PC-3 (cell line): Measurements from ENCODE around the gene HCAR3. TPM values are rescaled to one million over a fixed set of nuclear protein-coding genes. Genes with fewer than 3 reads are reported as not detected.
"Not testable (repeated sequence)": the region's sequence is repeated elsewhere in the genome, so short reads cannot be mapped to it uniquely, and the experiment has no call there.

Source experiments
- ATAC-seq: fragments of 200-7000 bp; cut with Tn5 transposase; 2 replicates; pipeline ENCODE4 v1.9.1; 2020; ENCODE audit warnings: mild to moderate bottlenecking, moderate library complexity
- BruUV-seq: library from RNA; stranded (reverse); fragments of 400-500 nt; replicated peaks from 2 replicates; lab custom pipeline; 2021; lab: Mats Ljungman, UMichigan
- CTCF ChIA-PET: fragments of 300-600 bp; sonication (Branson Sonifier 250); formaldehyde crosslinking; loops from one replicate; lab custom pipeline; 2022; ENCODE audit warnings: antibody characterized with exemption; lab: Charles Lee
- POLR2A ChIA-PET: fragments of 300-600 bp; sonication (Branson Sonifier 250); formaldehyde crosslinking; loops from one replicate; lab custom pipeline; 2022; ENCODE audit warnings: antibody characterized with exemption; ENCODE audit not compliant: unreplicated experiment; lab: Charles Lee
- DNase-seq: peaks from one replicate; pipeline ENCODE4 v3.0.0-alpha.2; 2015
- H2AFZ ChIP-seq: fragments of 300-600 bp; sonication (generic); 2 replicates; pipeline ENCODE4 v1.6.0; 2016; ENCODE audit warnings: antibody characterized with exemption, low read length
- H3F3A ChIP-seq: fragments of 300-600 bp; sonication (generic); one replicate; pipeline ENCODE4 v1.6.0; 2017; ENCODE audit warnings: antibody characterized with exemption, low read length, control low read depth, mild to moderate bottlenecking; ENCODE audit not compliant: unreplicated experiment
- H3K27ac ChIP-seq: fragments of 300-600 bp; sonication (generic); 2 replicates; pipeline ENCODE4 v1.5.1; 2016; ENCODE audit warnings: mild to moderate bottlenecking, low read length
- H3K27me3 ChIP-seq: fragments of 300-600 bp; sonication (generic); 2 replicates; pipeline ENCODE4 v1.6.1; 2016; ENCODE audit warnings: low read length, mixed read lengths
- H3K36me3 ChIP-seq: fragments of 300-600 bp; sonication (generic); 2 replicates; pipeline ENCODE4 v1.6.1; 2016; ENCODE audit warnings: low read depth, mixed run types, low read length, mixed read lengths
- H3K4me1 ChIP-seq: fragments of 300-600 bp; sonication (generic); 2 replicates; pipeline ENCODE4 v1.5.1; 2016; ENCODE audit warnings: low read length; ENCODE audit not compliant: insufficient read depth
- H3K4me2 ChIP-seq: fragments of 300-600 bp; sonication (generic); 2 replicates; pipeline ENCODE4 v1.6.0; 2016; ENCODE audit warnings: low read length
- H3K4me3 ChIP-seq: fragments of 300-600 bp; sonication (generic); 2 replicates; pipeline ENCODE4 v1.5.1; 2016; ENCODE audit warnings: mild to moderate bottlenecking, low read length, mixed read lengths
- H3K79me2 ChIP-seq: fragments of 300-600 bp; sonication (generic); 2 replicates; pipeline ENCODE4 v1.6.1; 2017; ENCODE audit warnings: low read length, mixed read lengths
- H3K9ac ChIP-seq: fragments of 300-600 bp; sonication (generic); 2 replicates; pipeline ENCODE4 v1.6.0; 2016; ENCODE audit warnings: mild to moderate bottlenecking, low read length
- H3K9me2 ChIP-seq: fragments of 300-600 bp; sonication (generic); replicated peaks from 2 replicates; pipeline ENCODE4 v1.6.1; 2016; ENCODE audit warnings: mixed run types, low read length, mixed read lengths
- H3K9me3 ChIP-seq: fragments of 300-600 bp; sonication (generic); 2 replicates; pipeline ENCODE4 v1.6.1; 2016; ENCODE audit warnings: low read length, mixed read lengths
- H4K20me1 ChIP-seq: fragments of 300-600 bp; sonication (generic); 2 replicates; pipeline ENCODE4 v1.6.1; 2016; ENCODE audit warnings: low read length, mixed read lengths
- EZH2 ChIP-seq: fragments of 300-600 bp; sonication (generic); IDR thresholded peaks from one replicate; pipeline ENCODE4 v1.6.1; 2017; ENCODE audit warnings: antibody characterized with exemption, mild to moderate bottlenecking, low read length; ENCODE audit not compliant: unreplicated experiment
- EZH2phosphoT487 ChIP-seq: fragments of 300-600 bp; sonication (generic); IDR thresholded peaks from 2 replicates; pipeline ENCODE4 v1.6.1; 2018; ENCODE audit warnings: mild to moderate bottlenecking, antibody characterized with exemption, low read length, borderline replicate concordance
- intact Hi-C: fragments of 100-400 bp; cut with micrococcal nuclease; formaldehyde crosslinking; loops from 2 replicates; pipeline ENCODE4 v1.9.0; 2023
- total RNA-seq: library from RNA; depleted of rRNA; stranded (reverse); fragments of >200 nt; gene quantifications from 2 replicates; pipeline ENCODE4 v1.2.3, GENCODE V29; 2014
- TF ChIP-seq, protein P1 (sequence below): fragments of 300-600 bp; sonication (generic); conservative IDR thresholded peaks from 2 replicates; pipeline ENCODE4 v1.5.1; 2017; ENCODE audit warnings: antibody characterized with exemption, low read depth, mild to moderate bottlenecking, low read length

HCAR3 gene
- total RNA-seq, 1 experiment from 2014 or later: not detected

DNA sequence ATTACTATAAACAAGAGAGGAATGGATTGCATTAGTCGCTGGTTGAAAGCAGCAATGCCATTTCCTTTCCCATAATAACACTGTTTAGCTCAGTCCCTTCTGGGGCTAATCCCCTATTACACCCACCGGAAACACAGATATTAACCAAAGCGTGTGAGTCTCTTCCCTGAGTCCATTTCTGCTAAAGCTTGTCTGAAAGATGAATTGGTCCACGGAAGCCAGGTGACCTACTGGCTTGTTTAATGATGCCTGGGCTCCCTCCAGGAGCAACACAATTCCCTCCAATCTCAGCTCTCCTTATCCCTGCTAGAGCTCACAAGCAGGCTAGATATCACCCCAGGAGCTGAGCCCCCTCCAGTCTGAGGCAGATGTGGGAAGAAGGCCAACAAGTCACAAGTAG, 15.1 kb downstream of the HCAR3 start:
- H3K79me2 ChIP-seq, H3K27me3 ChIP-seq, H2AFZ ChIP-seq, ATAC-seq, H3K4me1 ChIP-seq, CTCF ChIA-PET, H3K9me3 ChIP-seq, POLR2A ChIA-PET, H3K4me2 ChIP-seq, H3K36me3 ChIP-seq, H3K27ac ChIP-seq, H3K9me2 ChIP-seq, H3K9ac ChIP-seq, BruUV-seq, H4K20me1 ChIP-seq, H3F3A ChIP-seq, H3K4me3 ChIP-seq, DNase-seq, intact Hi-C loops: not testable (repeated sequence)

DNA sequence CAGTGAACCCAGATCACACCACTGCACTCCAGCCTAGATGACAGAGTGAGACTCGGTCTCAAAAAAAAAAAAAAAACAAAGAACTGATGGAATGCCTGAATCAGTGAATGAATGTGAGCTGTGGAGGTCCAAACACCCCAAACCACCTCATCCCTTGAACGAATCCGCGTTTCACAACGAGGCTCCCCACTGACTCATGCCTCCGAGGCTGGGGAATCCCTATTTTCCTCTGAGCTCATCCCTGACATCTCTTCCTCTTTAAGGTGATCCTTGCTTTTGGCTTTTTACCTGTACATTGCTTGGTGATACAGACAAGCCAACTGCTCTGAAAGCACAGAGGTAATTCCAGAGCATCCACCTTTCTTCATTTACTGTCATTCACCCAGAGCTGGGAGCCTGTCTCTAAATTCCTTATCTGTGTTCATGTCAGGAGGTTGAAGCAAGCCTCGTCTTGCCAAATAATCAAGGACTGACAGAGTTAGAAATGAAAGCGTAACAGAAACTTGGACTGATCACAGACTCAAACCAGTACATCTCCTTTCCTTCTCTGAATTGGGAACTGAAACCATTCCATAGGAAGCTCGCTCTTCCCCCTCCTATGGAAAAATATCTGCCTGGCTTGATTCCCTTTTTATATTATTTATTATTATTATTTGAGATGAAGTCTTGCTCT, 16.4 kb downstream of the HCAR3 start:
- H3K27ac ChIP-seq, intact Hi-C loops: not testable (repeated sequence)

DNA sequence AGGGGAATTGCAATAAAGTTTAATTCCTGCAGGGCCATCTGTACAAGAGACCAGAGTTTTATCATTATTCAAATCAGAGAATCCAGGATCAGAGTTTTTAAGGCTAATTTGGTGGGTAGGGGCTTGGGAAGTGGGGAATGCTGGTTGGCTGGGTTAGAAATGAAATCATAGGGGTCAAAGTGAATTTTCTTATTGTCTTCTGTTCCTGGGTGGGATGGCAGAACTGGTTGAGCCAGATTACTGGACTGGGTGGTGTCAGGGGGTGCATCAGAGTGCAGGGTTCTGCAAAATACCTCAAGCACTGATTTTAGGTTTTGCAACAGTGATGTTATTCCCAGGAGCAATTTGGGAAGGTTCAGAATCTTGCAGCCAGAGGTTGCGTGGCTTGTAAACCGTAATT, 19.7 kb downstream of the HCAR3 start:
- H3K4me2 ChIP-seq, H3K4me3 ChIP-seq, H4K20me1 ChIP-seq, intact Hi-C loops, POLR2A ChIA-PET, H3K36me3 ChIP-seq, H3K4me1 ChIP-seq, H3F3A ChIP-seq, ATAC-seq, H3K79me2 ChIP-seq, BruUV-seq, H3K27ac ChIP-seq, H3K9me2 ChIP-seq, H3K27me3 ChIP-seq, H3K9me3 ChIP-seq, CTCF ChIA-PET, H3K9ac ChIP-seq, H2AFZ ChIP-seq: not testable (repeated sequence)
- peak; percentile 47 for DNase-seq

More for the DNA sequence above, 16.4 kb downstream of the HCAR3 start:
- H3F3A ChIP-seq, H3K9me3 ChIP-seq, H3K9me2 ChIP-seq, DNase-seq, H3K4me1 ChIP-seq, POLR2A ChIA-PET, H3K79me2 ChIP-seq, BruUV-seq, H2AFZ ChIP-seq, CTCF ChIA-PET, H3K27me3 ChIP-seq, H3K4me3 ChIP-seq, H3K9ac ChIP-seq, H3K36me3 ChIP-seq, H3K4me2 ChIP-seq, H4K20me1 ChIP-seq: not testable (repeated sequence)
- peak; percentile 24; the same call in 1 of the 2 replicates for ATAC-seq

DNA sequence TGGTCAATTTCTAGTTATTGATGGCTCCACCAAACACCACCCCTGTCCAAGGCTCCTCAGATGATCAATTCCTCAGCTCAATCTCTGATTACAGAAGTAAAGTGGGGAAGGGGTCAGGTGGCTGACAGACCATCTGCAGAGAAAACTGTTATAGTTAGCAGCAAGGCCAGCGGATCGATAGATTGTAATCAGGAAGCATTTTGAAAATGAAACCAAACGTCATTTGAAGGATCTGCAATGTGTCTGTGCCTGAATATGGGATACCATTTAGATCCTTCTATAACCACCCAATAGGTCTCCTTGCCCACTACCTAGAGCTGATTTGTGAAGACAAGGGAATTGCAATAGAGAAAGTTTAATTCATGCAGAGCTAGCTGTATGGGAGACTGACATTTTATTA, 25.0 kb downstream of the HCAR3 start:
- POLR2A ChIA-PET: no interaction called here
- Histone ChIP-seq H3K27me3 (no peaks in the 10 kb centered on the region), H3K9me2 (no peaks in the 10 kb centered on the region), H3K36me3 (no peaks in the 10 kb centered on the region), H3K27ac (no peak overlapping the region), H2AFZ (no peak overlapping the region), H3K4me3 (no peak overlapping the region), H4K20me1 (no peaks in the 10 kb centered on the region), H3K4me1 (no peaks in the 10 kb centered on the region), H3K4me2 (no peak overlapping the region), H3K9ac (no peak overlapping the region), H3F3A (no peaks in the 10 kb centered on the region), H3K79me2 (no peaks in the 10 kb centered on the region), H3K9me3 (no peaks in the 10 kb centered on the region)
- no peak for DNase-seq
- CTCF ChIA-PET: no interaction called here
- TF ChIP-seq EZH2 (no peak), EZH2phosphoT487 (no peak)
- TF ChIP-seq, protein P1, sequence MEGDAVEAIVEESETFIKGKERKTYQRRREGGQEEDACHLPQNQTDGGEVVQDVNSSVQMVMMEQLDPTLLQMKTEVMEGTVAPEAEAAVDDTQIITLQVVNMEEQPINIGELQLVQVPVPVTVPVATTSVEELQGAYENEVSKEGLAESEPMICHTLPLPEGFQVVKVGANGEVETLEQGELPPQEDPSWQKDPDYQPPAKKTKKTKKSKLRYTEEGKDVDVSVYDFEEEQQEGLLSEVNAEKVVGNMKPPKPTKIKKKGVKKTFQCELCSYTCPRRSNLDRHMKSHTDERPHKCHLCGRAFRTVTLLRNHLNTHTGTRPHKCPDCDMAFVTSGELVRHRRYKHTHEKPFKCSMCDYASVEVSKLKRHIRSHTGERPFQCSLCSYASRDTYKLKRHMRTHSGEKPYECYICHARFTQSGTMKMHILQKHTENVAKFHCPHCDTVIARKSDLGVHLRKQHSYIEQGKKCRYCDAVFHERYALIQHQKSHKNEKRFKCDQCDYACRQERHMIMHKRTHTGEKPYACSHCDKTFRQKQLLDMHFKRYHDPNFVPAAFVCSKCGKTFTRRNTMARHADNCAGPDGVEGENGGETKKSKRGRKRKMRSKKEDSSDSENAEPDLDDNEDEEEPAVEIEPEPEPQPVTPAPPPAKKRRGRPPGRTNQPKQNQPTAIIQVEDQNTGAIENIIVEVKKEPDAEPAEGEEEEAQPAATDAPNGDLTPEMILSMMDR: no peak
- no peak for ATAC-seq
- intact Hi-C loops: no loop called here
- BruUV-seq: no TSS peak
